Transverse colon (tissue), 4 donors: ENCODE results near the gene MID1. TPM values are rescaled to one million over a fixed set of nuclear protein-coding genes. Genes with fewer than 3 reads are reported as not detected.

Experiments used
- DNase-seq: peaks from one replicate; pipeline ENCODE4 v3.0.0-alpha.2; 2019
- H3K27ac ChIP-seq, 4 donors: fragments of 200-600 bp; sonication (generic); 2 replicates each; pipeline ENCODE4 v1.5.1; 2016 to 2018; ENCODE audit warnings: inconsistent platforms in 4 of 4
- H3K27me3 ChIP-seq: fragments of 200-600 bp; sonication (generic); 2 replicates; pipeline ENCODE4 v1.5.1; 2017; ENCODE audit warnings: inconsistent platforms
- H3K36me3 ChIP-seq, 4 donors: fragments of 200-600 bp; sonication (generic); 2 replicates each; pipeline ENCODE4 v1.5.1; 2017 to 2019; ENCODE audit warnings: inconsistent platforms in 4 of 4
- H3K4me1 ChIP-seq, 4 donors: fragments of 200-600 bp; sonication (generic); 2 replicates each; pipeline ENCODE4 v1.5.1; 2017 to 2020; ENCODE audit warnings: inconsistent platforms in 4 of 4
- H3K4me3 ChIP-seq, 4 donors: fragments of 200-600 bp; sonication (generic); 1 replicate in 1 of 4; 2 replicates in 3 of 4; pipeline versions ENCODE4 v1.5.1 to v1.6.1; 2017 to 2019; ENCODE audit warnings: inconsistent platforms in 4 of 4
- H3K9me3 ChIP-seq, 2 donors: fragments of 200-600 bp; sonication (generic); 2 replicates each; pipeline ENCODE4 v1.5.1; 2017 to 2019; ENCODE audit warnings: inconsistent platforms in 2 of 2
- CTCF ChIP-seq, 5 experiments: fragments of 200-600 bp in 3 of 5; fragments of 450-650 bp in 2 of 5; sonication (generic) in 3 of 5; IDR thresholded peaks; 1 replicate in 2 of 5; 2 replicates in 3 of 5; pipeline ENCODE4 v1.5.1; 2016 to 2017; ENCODE audit warnings: antibody characterized with exemption in 5 of 5, inconsistent platforms in 3 of 5, mild to moderate bottlenecking in 2 of 5, moderate library complexity in 1 of 5
- EP300 ChIP-seq: sonication (generic); formaldehyde crosslinking; IDR thresholded peaks from one replicate; pipeline ENCODE4 v1.6.1; 2017; ENCODE audit warnings: antibody characterized with exemption, low read depth
- POLR2A ChIP-seq: fragments of 450-650 bp; IDR thresholded peaks from one replicate; pipeline ENCODE4 v1.6.1; 2016; ENCODE audit warnings: antibody characterized with exemption, mild to moderate bottlenecking, moderate library complexity
- POLR2AphosphoS5 ChIP-seq, 3 donors: sonication (generic); formaldehyde crosslinking; IDR thresholded peaks; one replicate each; pipeline ENCODE4 v1.6.1; 2016; ENCODE audit warnings: antibody characterized with exemption in 3 of 3
- WGBS, 2 donors: methylation state at CpG; one replicate each; pipeline ENCODE4 v1.1.5; 2018; ENCODE audit warnings: low coverage in 1 of 2; 5-methylcytosine and 5-hydroxymethylcytosine counted together
- in situ Hi-C, 4 donors: fragments of 200-750 bp; cut with MboI; loops; one replicate each; pipeline versions ENCODE4 v1.15.0 to v1.15.1; 2017; ENCODE audit warnings: low sequenced_read_pairs in 3 of 4, low pct_ligation_motif_present in 1 of 4, low pct_unique_long_range_greater_than_20kb in 1 of 4
- intact Hi-C: fragments of 100-400 bp; cut with DNase I; formaldehyde crosslinking; loops from one replicate; pipeline ENCODE4 v1.15.1; 2023; ENCODE audit warnings: low total_unique reads
- total RNA-seq, 4 donors: library from RNA; depleted of rRNA; stranded (reverse); fragments of >200 nt; gene quantifications; one replicate each; pipeline ENCODE4 v1.1.0, GENCODE V29; 2016

The MID1 gene
- total RNA-seq, 4 donors from 2014 or later, result 27.0 to 85.2 (median 37.7) TPM

GRCh38 chrX:10576777-10577447 is 43.5 kb downstream of the MID1 start:
- Histone ChIP-seq H3K9me3 (no peaks in the 10 kb centered on the region), H3K4me1 (no peaks in the 10 kb centered on the region), H3K27me3 (no peaks in the 10 kb centered on the region), H3K4me3 (no peak overlapping the region), H3K27ac (peak overlapping the region in 2 of 4 donors; percentile 12 to 20), H3K36me3 (no peaks in the 10 kb centered on the region)
- intact Hi-C loops, result no loop called here
- no peak for DNase-seq
- in situ Hi-C loops, result no loop called here
- TF ChIP-seq CTCF (IDR thresholded peaks at IDR 0.05) (no peak), POLR2A (no peak), EP300 (no peak), POLR2AphosphoS5 (IDR thresholded peaks at IDR 0.05) (no peak)
- WGBS, 2 donors, result 78% methylated on average over 16 of the region's 16 CpGs; no CpG with 5 or more reads in 1 of the 2 donors

- no peaks in the 10 kb centered on the region for H3K4me1 ChIP-seq
- no peaks in the 10 kb centered on the region for H3K36me3 ChIP-seq
- intact Hi-C loops, result no loop called here
- H3K27me3 ChIP-seq, result no peaks in the 10 kb centered on the region
- no peak for DNase-seq
- no peak for TF ChIP-seq EP300
- TF ChIP-seq POLR2AphosphoS5 (IDR thresholded peaks at IDR 0.05), result no peak
- no peak overlapping the region for H3K4me3 ChIP-seq
- H3K27ac ChIP-seq, result no peak overlapping the region
- in situ Hi-C loops, result no loop called here
- no peaks in the 10 kb centered on the region for H3K9me3 ChIP-seq
- 66 to 100% methylated on average over 3 to 4 of the region's 4 CpGs for WGBS, 2 donors
Observed at GRCh38 chrX:10576186-10576585, 44.2 kb downstream of the MID1 start.

- intact Hi-C loops (no loop called here), in situ Hi-C loops (no loop called here)
- Histone ChIP-seq H3K36me3 (no peaks in the 10 kb centered on the region), H3K9me3 (no peaks in the 10 kb centered on the region), H3K4me3 (no peak overlapping the region), H3K4me1 (no peaks in the 10 kb centered on the region), H3K27me3 (no peaks in the 10 kb centered on the region), H3K27ac (no peak overlapping the region)
- 74 to 80% methylated on average over 4 of the region's 4 CpGs for WGBS, 2 donors
- no peak for DNase-seq
- TF ChIP-seq CTCF (IDR thresholded peaks at IDR 0.05) (no peak), EP300 (no peak), POLR2AphosphoS5 (IDR thresholded peaks at IDR 0.05) (no peak), POLR2A (no peak)
Observed at GRCh38 chrX:10574663-10575062, 45.7 kb downstream of the MID1 start.

- no peaks in the 10 kb centered on the region for H3K9me3 ChIP-seq
- DNase-seq, result no peak
- TF ChIP-seq EP300 (no peak), POLR2AphosphoS5 (IDR thresholded peaks at IDR 0.05) (no peak), POLR2A (no peak)
- 71 to 72% methylated on average over 1 of the region's 1 CpG for WGBS, 2 donors
- intact Hi-C loops, result no loop called here
- no peaks in the 10 kb centered on the region for H3K36me3 ChIP-seq
- in situ Hi-C loops, result no loop called here
- no peaks in the 10 kb centered on the region for H3K27me3 ChIP-seq
- H3K4me1 ChIP-seq, result no peaks in the 10 kb centered on the region
- H3K27ac ChIP-seq, result no peak overlapping the region
- no peak overlapping the region for H3K4me3 ChIP-seq
Observed at GRCh38 chrX:10571260-10571659, 49.1 kb downstream of the MID1 start.

- WGBS, 2 donors, result 71 to 91% methylated on average over 1 of the region's 1 CpG
Observed at GRCh38 chrX:10570601-10571000, 49.8 kb downstream of the MID1 start.

More at GRCh38 chrX:10570601-10571000, 49.8 kb downstream of the MID1 start:
- intact Hi-C loops, result no loop called here
- H3K36me3 ChIP-seq, result no peaks in the 10 kb centered on the region
- H3K4me3 ChIP-seq, result no peak overlapping the region
- no peak for DNase-seq
- no peaks in the 10 kb centered on the region for H3K9me3 ChIP-seq
- no peak overlapping the region for H3K27ac ChIP-seq
- no peaks in the 10 kb centered on the region for H3K27me3 ChIP-seq
- in situ Hi-C loops, result no loop called here
- no peaks in the 10 kb centered on the region for H3K4me1 ChIP-seq
- TF ChIP-seq CTCF (IDR thresholded peaks at IDR 0.05) (no peak), POLR2A (no peak)
